Gastroesophageal sphincter (tissue), 4 donors: ENCODE results near the gene STAT5B. TPM values are rescaled to one million over a fixed set of nuclear protein-coding genes. Genes with fewer than 3 reads are reported as not detected.

Experiments used
- ATAC-seq: fragments of 150-250 bp; one replicate; pipeline ENCODE4 v1.9.1; 2016; ENCODE audit warnings: mild to moderate bottlenecking, moderate library complexity
- H3K27ac ChIP-seq, 4 donors: fragments of 200-600 bp; sonication (generic) in 3 of 4; 1 replicate in 3 of 4; 2 replicates in 1 of 4; pipeline ENCODE4 v1.5.1; 2016 to 2019
- H3K27me3 ChIP-seq: fragments of 200-600 bp; sonication (generic); one replicate; pipeline ENCODE4 v1.5.1; 2019
- H3K36me3 ChIP-seq, 2 donors: fragments of 200-600 bp; sonication (generic); one replicate each; pipeline ENCODE4 v1.5.1; 2019; ENCODE audit warnings: control low read depth in 1 of 2
- H3K4me1 ChIP-seq, 3 donors: fragments of 200-600 bp; sonication (generic); 1 replicate in 2 of 3; 2 replicates in 1 of 3; pipeline ENCODE4 v1.5.1; 2016 to 2019; ENCODE audit warnings: control low read depth in 2 of 3
- H3K4me3 ChIP-seq, 2 donors: fragments of 200-600 bp; sonication (generic); one replicate each; pipeline ENCODE4 v1.5.1; 2019; ENCODE audit warnings: mild to moderate bottlenecking in 1 of 2, moderate library complexity in 1 of 2
- H3K9me3 ChIP-seq, 3 donors: fragments of 200-600 bp; sonication (generic); one replicate each; pipeline ENCODE4 v1.5.1; 2017 to 2019; ENCODE audit warnings: control low read depth in 2 of 3
- EP300 ChIP-seq: sonication (generic); formaldehyde crosslinking; IDR thresholded peaks from one replicate; pipeline ENCODE4 v1.6.1; 2017; ENCODE audit warnings: antibody characterized with exemption, mild to moderate bottlenecking
- POLR2A ChIP-seq, 2 donors: fragments of 450-650 bp; IDR thresholded peaks; one replicate each; pipeline ENCODE4 v1.6.1; 2017; ENCODE audit warnings: antibody characterized with exemption in 2 of 2, mild to moderate bottlenecking in 2 of 2, moderate library complexity in 1 of 2
- POLR2AphosphoS5 ChIP-seq: sonication (generic); formaldehyde crosslinking; IDR thresholded peaks from one replicate; pipeline ENCODE4 v1.6.1; 2017; ENCODE audit warnings: antibody characterized with exemption
- WGBS, 2 donors: methylation state at CpG; one replicate each; pipeline ENCODE4 v1.1.5; 2018; ENCODE audit warnings: low coverage in 1 of 2; 5-methylcytosine and 5-hydroxymethylcytosine counted together
- total RNA-seq, 4 donors: library from RNA; depleted of rRNA; stranded (reverse); fragments of >200 nt; gene quantifications; one replicate each; pipeline ENCODE4 v1.1.0, GENCODE V29; 2016
- TF ChIP-seq, protein P1 (sequence below), 4 experiments: fragments of 200-600 bp in 2 of 4; fragments of 450-650 bp in 2 of 4; sonication (generic) in 1 of 4; IDR thresholded peaks; one replicate each; pipeline ENCODE4 v1.5.1; 2017 to 2019; ENCODE audit warnings: antibody characterized with exemption in 4 of 4, mild to moderate bottlenecking in 2 of 4, moderate library complexity in 2 of 4

STAT5B gene
- total RNA-seq, 4 donors from 2014 or later: 73.3 to 98.3 (median 95.6) TPM

DNA sequence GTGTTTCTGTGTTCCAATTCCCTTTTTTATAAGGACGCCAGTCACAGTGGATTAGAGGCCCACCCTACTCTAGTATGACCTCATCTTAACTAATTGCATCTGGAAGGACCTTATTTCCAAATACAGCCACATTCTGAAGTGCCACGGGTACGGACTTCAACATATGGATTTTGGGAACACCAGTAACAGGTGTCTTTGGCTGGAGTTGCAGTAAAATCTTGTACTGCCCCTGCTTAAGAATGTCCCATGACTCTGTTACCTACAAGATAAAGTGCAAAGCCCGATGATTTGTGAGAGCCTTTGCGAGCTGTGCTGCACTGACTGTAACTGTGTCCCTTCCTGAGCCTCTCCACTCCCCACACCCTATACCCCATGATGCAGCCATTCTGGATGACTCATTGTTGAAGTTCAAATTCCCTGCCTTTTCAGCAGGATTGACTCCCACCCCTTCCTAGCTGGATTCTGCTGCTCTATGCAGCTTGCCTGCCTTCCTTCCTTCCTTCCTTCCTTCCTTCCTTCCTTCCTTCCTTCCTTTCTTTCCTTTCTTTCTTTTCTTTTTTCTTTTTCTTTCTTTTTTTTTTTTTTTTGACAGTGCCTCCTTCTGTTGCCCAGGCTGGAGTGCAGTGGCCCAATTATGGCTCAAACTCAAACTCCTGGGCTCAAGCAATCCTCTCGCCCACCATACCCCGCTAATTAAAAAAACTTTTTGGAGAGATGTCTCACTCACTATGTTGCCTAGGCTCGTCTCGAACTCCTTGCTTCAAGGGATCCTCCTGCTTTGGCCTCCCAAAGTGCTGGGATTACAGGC is 93.1 kb downstream of the STAT5B start:
- no peak for ATAC-seq

DNA sequence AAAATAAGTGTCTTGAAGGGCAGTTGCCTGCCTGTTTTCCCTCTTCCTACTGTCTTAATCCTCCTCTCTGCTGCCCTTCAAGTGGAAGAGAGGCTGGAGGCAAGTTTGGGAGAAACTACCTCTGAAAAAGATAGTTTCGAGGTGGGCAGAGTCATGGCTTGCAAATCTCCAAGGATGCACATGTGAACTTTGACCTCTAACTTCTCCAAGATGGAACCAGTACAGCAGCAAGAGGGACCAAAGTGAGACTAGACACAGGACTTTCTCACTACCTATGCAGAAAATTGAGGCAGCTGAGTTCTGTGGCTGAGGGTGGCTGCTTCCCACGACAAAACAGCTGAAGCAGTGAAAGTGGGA is 94.4 kb downstream of the STAT5B start:
- H3K36me3 ChIP-seq: no peaks in the 10 kb centered on the region
- 73 to 100% methylated on average over 1 to 2 of the region's 2 CpGs for WGBS, 2 donors
- H3K4me3 ChIP-seq: no peak overlapping the region
- H3K27me3 ChIP-seq: peaks cover 52% of the 10 kb centered on the region
- no peak for ATAC-seq
- H3K4me1 ChIP-seq: peaks cover 0 to 43% (median 20%) of the 10 kb centered on the region in 3 donors
- H3K9me3 ChIP-seq: no peaks in the 10 kb centered on the region
- TF ChIP-seq, protein P1, sequence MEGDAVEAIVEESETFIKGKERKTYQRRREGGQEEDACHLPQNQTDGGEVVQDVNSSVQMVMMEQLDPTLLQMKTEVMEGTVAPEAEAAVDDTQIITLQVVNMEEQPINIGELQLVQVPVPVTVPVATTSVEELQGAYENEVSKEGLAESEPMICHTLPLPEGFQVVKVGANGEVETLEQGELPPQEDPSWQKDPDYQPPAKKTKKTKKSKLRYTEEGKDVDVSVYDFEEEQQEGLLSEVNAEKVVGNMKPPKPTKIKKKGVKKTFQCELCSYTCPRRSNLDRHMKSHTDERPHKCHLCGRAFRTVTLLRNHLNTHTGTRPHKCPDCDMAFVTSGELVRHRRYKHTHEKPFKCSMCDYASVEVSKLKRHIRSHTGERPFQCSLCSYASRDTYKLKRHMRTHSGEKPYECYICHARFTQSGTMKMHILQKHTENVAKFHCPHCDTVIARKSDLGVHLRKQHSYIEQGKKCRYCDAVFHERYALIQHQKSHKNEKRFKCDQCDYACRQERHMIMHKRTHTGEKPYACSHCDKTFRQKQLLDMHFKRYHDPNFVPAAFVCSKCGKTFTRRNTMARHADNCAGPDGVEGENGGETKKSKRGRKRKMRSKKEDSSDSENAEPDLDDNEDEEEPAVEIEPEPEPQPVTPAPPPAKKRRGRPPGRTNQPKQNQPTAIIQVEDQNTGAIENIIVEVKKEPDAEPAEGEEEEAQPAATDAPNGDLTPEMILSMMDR (IDR thresholded peaks at IDR 0.05): no peak
- TF ChIP-seq POLR2AphosphoS5 (no peak), EP300 (no peak)
- H3K27ac ChIP-seq: no peak overlapping the region

More for the DNA sequence above, 93.1 kb downstream of the STAT5B start:
- WGBS, 2 donors: 81 to 84% methylated on average over 4 to 5 of the region's 9 CpGs
- Histone ChIP-seq H3K4me1 (peaks cover 0 to 43% (median 20%) of the 10 kb centered on the region in 3 donors), H3K9me3 (no peaks in the 10 kb centered on the region), H3K27ac (peak overlapping the region in 3 of 4 donors; percentile 63 to 75 (median 72)), H3K4me3 (peak overlapping the region; percentile 31 to 54), H3K36me3 (no peaks in the 10 kb centered on the region), H3K27me3 (peaks cover 47% of the 10 kb centered on the region)
- TF ChIP-seq POLR2A (IDR thresholded peaks at IDR 0.05) (no peak), EP300 (no peak), POLR2AphosphoS5 (no peak)
- TF ChIP-seq, protein P1 (IDR thresholded peaks at IDR 0.05): no peak

DNA sequence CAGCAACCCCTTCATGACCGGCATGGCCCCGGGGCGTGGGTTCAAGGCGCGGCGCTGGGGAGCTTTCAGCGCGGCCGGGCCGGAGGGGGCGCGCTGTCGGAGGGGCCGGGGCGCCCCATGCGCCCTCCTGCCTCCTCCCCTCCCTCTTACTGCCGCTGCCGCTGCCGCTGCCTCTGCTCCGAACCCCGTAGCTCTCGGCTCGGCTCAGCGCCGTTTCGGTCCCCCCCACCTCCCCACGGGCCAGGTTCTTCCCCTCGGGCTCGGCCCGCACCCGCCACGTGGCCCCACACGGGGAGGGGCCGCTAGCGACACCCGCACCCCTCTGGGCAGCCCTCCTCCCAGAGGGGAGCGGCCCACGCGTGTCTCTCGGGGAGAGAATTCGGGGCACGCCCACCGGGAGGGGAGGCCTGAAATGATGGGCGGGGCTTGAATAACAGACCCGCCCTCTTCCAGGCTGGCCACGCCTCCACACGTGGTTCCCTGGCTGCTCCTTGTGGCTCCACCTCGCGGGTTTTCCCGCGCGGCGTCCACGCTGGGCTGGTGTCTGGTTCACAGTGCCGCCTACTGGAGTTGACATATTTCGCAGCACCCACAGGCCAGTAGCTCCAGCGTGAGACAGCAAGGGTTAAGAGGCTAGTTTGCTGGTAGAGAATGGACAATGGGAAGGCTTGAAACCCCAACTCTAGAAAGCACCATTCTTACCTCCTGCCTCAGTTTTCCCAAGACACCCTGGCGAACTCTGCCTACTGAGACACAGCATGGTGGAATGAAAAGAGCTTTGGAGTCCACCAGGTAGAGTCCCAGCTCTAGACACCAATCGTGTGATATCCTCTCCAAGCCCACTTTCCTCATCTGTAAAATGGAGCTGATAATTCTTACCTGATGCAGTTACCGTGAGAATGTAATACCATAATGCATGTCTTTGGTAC is 95.0 kb downstream of the STAT5B start, which contains the start of gene KCNH4:
KCNH4 (minus strand) TSS at position 221 of the 929 bp plus-strand sequence; CDS start at position 24, 197 bp downstream.
- TF ChIP-seq POLR2A (IDR thresholded peaks at IDR 0.05) (no peak), POLR2AphosphoS5 (no peak), EP300 (no peak)
- TF ChIP-seq, protein P1 (IDR thresholded peaks at IDR 0.05): peak in 3 of 4 experiments; percentile 36 to 54 (median 54)
- H3K27me3 ChIP-seq: peaks cover 52% of the 10 kb centered on the region
- no peak for ATAC-seq
- H3K27ac ChIP-seq: no peak within 1 kb of the TSS
- H3K4me1 ChIP-seq: peaks cover 0 to 43% (median 20%) of the 10 kb centered on the region in 3 donors
- no peaks in the 10 kb centered on the region for H3K9me3 ChIP-seq
- no peaks in the 10 kb centered on the region for H3K36me3 ChIP-seq
- WGBS, 2 donors: 33 to 56% methylated on average over 3 of the region's 60 CpGs
- H3K4me3 ChIP-seq: peak within 1 kb of the TSS; percentile 15 to 45

DNA sequence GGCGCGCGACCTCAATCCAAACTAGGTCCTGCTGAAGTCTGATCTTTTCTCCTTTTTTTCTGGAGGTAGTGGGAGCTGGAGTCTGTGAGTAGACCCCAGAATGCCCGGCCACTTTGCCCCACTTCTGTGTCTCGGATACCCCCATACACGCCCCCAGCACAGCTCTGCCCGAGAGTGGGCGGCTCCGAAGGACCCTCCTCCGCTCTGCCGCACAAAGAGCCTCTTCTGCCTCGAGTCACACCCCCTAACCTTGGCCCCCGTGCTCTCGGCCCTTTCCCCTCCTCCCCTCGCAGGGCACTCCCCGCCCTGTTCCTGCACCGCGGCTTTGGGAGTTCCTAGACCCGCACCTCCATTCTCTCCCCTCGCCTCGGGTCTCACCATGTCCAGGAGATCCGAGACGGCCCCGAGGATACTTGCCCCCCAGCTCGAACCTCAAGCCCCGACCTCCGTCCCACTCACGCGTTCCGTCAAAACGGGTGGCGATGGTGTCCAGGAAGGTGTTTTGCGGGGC is 95.7 kb downstream of the STAT5B start:
- 2% methylated on average over 9 of the region's 33 CpGs; no CpG with 5 or more reads in 1 of the 2 donors for WGBS, 2 donors
- Histone ChIP-seq H3K4me1 (peaks cover 0 to 43% (median 20%) of the 10 kb centered on the region in 3 donors), H3K36me3 (no peaks in the 10 kb centered on the region), H3K27ac (no peak overlapping the region), H3K4me3 (peak overlapping the region in 1 of 2 donors; percentile 45), H3K9me3 (no peaks in the 10 kb centered on the region), H3K27me3 (peaks cover 52% of the 10 kb centered on the region)
- ATAC-seq: no peak
- no peak for TF ChIP-seq POLR2AphosphoS5
- TF ChIP-seq, protein P1 (IDR thresholded peaks at IDR 0.05): no peak
- TF ChIP-seq POLR2A (IDR thresholded peaks at IDR 0.05): no peak
- no peak for TF ChIP-seq EP300
